ENCODE data around the gene CLEC16A.

DNA sequence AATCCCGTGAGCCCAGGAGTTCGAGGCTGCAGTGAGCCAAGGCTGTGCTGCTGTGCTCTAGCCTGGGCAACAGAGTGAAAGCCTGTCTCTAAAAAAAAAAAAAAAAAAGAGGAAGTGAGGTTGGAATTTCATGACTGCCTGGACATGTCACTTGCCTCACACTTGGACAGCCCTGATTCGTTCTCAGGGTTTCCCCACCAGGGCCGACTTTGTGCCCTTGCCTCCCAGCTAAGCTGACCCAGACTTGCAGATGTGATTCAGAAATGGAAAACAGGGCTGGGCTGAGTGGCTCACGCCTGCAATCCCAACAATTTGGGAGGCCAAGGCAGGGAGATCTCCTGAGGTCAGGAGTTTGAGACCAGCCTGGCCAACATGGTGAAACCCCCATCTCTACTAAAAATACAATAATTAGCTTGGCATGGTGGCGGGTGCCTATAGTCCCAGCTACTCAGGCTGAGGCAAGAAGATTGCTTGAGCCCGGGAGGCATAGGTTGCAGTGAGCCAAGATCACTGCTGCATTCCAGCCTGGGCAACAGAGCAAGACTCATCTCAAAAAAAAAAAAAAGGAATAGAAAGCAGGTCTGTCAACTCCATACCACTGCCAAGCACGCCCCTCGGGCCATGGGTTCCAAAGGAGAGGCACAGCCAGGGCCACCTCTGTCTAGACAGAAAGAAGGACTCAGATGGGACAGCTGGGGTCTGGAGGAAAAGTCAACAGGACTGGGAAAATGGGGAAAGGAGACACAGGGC lies 264.7 kb downstream of the CLEC16A start:
- TF ChIP-seq CTCF (IDR thresholded peaks at IDR 0.05) (no peak), POLR2A (IDR thresholded peaks at IDR 0.05) (no peak), POLR2AphosphoS5 (IDR thresholded peaks at IDR 0.05) (no peak)

All from gastroesophageal sphincter (tissue), 3 donors.